ENCODE data around the gene DISC1. TPM values are rescaled to one million over a fixed set of nuclear protein-coding genes. Genes with fewer than 3 reads are reported as not detected.

Gene DISC1
- total and polyA plus RNA-seq, 2 experiments from 2014 or later = 2.1 to 6.5 TPM

DNA sequence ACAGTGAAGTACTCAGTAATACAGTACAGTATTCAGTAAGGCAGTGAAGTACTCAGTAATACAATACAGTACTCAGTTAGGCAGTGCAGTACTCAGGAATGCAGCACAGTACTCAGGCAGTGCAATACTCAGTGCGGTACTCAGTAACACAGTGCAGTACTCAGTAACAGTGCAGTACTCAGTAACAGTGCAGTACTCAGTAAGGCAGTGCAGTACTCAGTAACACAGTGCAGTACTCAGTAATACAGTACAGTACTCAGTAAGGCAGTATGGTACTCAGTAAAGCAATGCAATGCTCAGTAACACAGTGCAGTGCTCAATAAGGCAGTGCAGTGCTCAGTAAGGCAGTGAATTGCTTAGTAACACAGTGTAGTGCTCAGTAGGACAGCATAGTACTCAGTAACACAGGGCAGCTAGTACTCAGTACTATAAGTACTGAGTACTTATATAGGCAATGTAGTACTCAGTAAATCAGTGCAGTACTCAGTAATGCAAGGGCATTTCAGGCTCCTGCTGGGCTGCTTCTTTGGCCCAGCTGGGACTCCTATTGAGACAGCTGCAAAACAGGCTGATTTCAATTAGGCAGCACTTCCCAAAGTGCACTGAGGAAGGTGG, 411.3 kb downstream of the DISC1 start:
- Histone ChIP-seq H3K79me2 (replicated peaks; ENCODE audit: insufficient read depth) (no peaks in the 10 kb centered on the region), H3K9me2 (ENCODE audit: insufficient read depth) (peaks cover 3% of the 10 kb centered on the region; the same call in 1 of the 2 replicates), H3K27me3 (ENCODE audit: insufficient read depth) (no peaks in the 10 kb centered on the region), H3K4me1 (ENCODE audit: insufficient read depth) (peaks cover 7% of the 10 kb centered on the region; the same call in 1 of the 2 replicates), H3K4me3 (no peak overlapping the region), H3K36me3 (ENCODE audit: insufficient read depth) (no peaks in the 10 kb centered on the region; the same call in 1 of the 2 replicates), H3F3A (replicated peaks; ENCODE audit: low read depth) (peaks cover 6% of the 10 kb centered on the region; the same call in 1 of the 2 replicates), H3K27ac (ENCODE audit: low read depth) (no peak overlapping the region), H2AFZ (no peak overlapping the region), H4K20me1 (replicated peaks; ENCODE audit: insufficient read depth) (no peaks in the 10 kb centered on the region), H3K4me2 (no peak overlapping the region)
- no peak; the same call in 2 of the 3 replicates for ATAC-seq
- H3K9me3 Mint-ChIP-seq = peaks cover 4% of the 10 kb centered on the region; the same call in 2 of the 3 replicates
- no peak overlapping the region for H3K27ac Mint-ChIP-seq
- H3K4me3 Mint-ChIP-seq = no peak overlapping the region
- peaks cover 12% of the 10 kb centered on the region for H3K4me1 Mint-ChIP-seq
- H3K27me3 Mint-ChIP-seq (ENCODE audit: insufficient read depth, low read depth, poor library complexity) = no peaks in the 10 kb centered on the region
- H3K36me3 Mint-ChIP-seq (ENCODE audit: low read depth) = no peaks in the 10 kb centered on the region
- DNase-seq (ENCODE audit: low spot score) = no peak
- TF ChIP-seq, protein P1, sequence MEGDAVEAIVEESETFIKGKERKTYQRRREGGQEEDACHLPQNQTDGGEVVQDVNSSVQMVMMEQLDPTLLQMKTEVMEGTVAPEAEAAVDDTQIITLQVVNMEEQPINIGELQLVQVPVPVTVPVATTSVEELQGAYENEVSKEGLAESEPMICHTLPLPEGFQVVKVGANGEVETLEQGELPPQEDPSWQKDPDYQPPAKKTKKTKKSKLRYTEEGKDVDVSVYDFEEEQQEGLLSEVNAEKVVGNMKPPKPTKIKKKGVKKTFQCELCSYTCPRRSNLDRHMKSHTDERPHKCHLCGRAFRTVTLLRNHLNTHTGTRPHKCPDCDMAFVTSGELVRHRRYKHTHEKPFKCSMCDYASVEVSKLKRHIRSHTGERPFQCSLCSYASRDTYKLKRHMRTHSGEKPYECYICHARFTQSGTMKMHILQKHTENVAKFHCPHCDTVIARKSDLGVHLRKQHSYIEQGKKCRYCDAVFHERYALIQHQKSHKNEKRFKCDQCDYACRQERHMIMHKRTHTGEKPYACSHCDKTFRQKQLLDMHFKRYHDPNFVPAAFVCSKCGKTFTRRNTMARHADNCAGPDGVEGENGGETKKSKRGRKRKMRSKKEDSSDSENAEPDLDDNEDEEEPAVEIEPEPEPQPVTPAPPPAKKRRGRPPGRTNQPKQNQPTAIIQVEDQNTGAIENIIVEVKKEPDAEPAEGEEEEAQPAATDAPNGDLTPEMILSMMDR (conservative IDR thresholded peaks at IDR 0.05; ENCODE audit: low read depth in 2 of 2) = no peak
- TF ChIP-seq EZH2 (IDR thresholded peaks at IDR 0.05; ENCODE audit: low read depth, unreplicated experiment) = no peak
- no peak for TF ChIP-seq CREB1 (CRISPR knock-in tag; IDR thresholded peaks at IDR 0.05; ENCODE audit: low read depth)
- TF ChIP-seq REST (IDR thresholded peaks at IDR 0.05; ENCODE audit: unreplicated experiment) = no peak
- no peak for TF ChIP-seq POLR2AphosphoS5 (IDR thresholded peaks at IDR 0.05; ENCODE audit: low read depth)
- no peak for TF ChIP-seq NANOG (IDR thresholded peaks at IDR 0.05; ENCODE audit: borderline replicate concordance)
- no peak for TF ChIP-seq ZNF114 (CRISPR knock-in tag; IDR thresholded peaks at IDR 0.05)
- TF ChIP-seq EZH2phosphoT487 (IDR thresholded peaks at IDR 0.05; ENCODE audit: unreplicated experiment) = no peak
- TF ChIP-seq STAT1 (IDR thresholded peaks at IDR 0.05; ENCODE audit: unreplicated experiment) = no peak
